DLD1 (cell line): ENCODE measurements around the gene HILPDA.
"Not testable (repeated sequence)": the region's sequence is repeated elsewhere in the genome, so short reads cannot be mapped to it uniquely, and the experiment has no call there.

Experiments used
- in situ Hi-C: cut with HindIII; loops from 2 replicates; pipeline ENCODE4 v1.10.0; 2017; ENCODE audit warnings: low sequenced_read_pairs

HILPDA gene

DNA sequence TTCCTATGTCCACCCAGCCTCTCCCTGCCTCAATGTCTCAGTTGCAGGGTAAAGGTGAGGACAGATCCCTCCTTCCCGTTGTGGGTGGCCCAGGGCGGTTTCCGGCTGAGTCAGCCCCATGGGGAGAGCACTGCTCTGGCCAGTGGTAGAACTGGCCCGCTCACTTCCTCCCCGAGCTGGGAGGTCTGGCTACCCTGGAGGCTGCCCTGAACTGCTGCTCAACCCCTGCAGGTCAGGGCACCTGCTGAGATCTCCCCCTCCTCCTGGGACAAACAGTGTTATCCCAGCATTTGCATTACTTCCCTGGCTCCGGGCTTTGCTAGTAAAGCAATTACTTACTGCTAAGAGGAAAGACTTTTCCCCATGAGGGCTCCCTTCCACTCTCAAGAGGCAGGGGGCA lies 24.5 kb upstream of the HILPDA start:
- in situ Hi-C loops = no loop called here

DNA sequence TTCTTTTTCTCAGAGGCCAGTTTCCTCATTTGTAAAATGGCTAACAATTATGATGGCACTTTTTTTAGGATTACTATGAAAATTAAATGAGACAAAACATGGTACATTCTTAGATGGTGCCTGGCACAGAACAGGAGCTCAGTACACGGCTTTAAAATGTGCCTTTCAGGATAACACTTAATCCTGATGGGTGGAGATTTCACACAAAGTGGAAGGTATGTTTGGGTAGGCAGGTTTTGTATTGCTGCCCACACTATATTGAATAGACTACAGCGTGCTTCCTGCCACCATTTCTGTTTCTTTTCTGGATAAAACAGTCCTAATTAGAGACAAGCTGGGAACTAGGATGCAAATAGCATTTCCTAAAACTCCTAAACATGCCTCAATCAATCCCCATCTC lies 23.9 kb upstream of the HILPDA start:
- in situ Hi-C loops = no loop called here

DNA sequence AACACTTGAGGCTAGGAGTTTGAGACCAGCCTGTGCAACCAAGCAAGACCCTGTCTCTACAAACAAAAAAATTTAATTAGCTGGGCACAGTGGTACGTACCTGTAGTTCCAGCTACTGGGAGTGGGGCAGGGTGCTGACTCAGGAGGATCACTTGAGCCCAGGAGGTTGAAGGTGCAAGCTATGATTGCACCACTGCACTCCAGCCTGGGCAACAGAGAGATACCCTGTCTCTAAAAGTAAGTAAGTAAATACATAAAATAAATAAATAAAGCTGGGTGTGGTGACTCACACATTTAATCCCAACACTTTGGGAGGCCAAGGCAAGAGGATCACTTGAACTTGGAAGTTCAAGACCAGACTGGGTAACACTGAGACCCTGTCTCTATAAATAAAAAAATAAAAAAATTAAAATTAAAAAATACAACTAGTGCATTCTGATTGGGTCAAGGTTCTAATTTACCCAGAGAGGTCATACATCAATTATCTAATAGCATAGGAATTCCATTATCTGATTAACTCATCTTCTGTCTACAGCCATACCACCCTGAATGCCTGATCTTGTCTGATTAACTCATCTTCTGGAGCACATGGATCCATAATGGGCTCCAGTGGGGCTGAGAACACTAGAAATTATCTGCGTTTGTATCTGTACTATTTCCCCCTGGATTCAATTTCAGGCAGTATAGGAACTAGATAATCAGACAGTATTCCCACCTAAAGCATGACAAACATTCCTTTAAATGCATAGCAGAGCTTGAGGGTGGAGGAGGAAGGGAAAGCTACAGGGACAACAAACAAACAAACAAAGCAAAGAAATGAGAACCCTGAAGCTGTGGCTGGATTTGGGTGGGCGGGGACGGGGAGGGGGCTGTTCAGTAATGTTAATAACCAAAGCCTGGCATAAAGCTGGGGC lies 21.0 kb upstream of the HILPDA start:
- in situ Hi-C loops = no loop called here

DNA sequence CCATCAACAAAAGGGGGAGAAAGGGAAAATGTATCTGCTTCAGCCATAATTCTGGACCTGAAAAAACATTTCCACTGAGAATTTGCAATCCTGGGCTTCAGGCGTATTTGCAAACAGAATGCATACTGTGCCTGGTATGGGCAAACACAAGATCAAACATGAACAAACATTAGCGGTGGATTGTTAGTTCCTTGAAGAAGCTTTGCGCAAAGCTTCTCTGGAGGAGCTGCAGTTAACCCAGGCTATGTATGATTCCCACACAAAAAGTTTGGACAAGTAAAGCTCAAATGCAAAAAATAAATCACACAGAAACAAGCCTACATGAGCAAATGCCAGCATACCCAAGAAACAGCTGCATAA lies 20.4 kb upstream of the HILPDA start:
- in situ Hi-C loops = no loop called here

DNA sequence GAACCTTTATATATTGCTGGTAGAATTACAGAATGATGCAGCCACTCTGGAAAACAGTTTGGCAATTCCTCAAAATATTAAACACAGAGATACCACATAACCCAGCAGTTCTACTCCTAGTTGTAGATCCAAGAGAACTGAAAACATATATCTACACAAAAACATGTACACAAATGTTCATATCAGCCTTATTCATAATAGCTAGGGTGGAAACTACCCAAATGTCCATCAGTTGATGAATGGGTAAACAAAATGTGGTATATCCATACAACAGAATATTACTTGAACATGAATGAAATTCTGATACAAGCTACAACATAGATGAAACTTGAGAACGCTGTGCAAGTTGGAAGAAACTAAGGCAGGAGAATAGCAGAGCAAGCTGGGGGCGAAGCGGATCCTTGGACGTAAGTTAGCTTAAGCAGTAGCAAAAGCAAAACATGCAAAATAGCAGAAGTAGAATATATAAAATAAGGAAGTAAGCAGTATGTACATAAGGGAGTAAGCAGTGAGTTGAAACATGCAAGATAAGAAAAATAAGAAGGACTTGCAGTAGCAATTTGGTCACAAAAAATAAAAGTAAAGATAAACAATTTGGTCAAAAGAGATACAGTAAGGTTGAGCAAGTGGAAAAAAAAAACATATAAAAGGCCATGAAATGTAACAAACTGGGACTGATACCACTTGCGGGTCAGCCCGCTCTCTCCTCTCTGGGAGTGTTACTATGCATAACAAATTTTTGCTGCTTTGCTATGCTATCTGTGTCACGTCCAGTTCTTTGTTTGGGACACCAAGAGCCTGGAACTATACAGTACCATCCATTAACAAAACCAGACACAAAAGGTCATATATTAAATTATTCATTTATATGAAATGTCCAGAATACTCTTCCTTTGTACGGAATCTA lies 18.0 kb upstream of the HILPDA start:
- in situ Hi-C loops = no loop called here

DNA sequence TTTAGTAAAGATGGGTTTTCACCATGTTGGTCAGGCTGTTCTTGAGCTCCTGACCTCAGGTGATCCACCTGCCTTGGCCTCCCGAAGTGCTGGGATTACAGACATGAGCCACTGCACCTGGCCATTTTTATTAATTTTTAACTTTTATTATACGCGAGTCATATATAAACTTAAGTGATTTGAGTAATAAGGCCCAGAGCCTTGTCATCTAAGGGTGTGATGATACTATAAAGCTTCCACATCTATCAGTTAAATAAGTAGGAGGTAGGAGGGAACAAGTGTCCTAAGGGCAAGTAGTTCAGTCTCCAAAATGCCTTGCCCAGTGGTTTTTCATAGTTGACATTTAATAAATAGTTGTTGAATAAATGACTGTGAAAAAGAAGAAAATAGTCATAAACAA lies 13.3 kb upstream of the HILPDA start:
- in situ Hi-C loops = no loop called here

DNA sequence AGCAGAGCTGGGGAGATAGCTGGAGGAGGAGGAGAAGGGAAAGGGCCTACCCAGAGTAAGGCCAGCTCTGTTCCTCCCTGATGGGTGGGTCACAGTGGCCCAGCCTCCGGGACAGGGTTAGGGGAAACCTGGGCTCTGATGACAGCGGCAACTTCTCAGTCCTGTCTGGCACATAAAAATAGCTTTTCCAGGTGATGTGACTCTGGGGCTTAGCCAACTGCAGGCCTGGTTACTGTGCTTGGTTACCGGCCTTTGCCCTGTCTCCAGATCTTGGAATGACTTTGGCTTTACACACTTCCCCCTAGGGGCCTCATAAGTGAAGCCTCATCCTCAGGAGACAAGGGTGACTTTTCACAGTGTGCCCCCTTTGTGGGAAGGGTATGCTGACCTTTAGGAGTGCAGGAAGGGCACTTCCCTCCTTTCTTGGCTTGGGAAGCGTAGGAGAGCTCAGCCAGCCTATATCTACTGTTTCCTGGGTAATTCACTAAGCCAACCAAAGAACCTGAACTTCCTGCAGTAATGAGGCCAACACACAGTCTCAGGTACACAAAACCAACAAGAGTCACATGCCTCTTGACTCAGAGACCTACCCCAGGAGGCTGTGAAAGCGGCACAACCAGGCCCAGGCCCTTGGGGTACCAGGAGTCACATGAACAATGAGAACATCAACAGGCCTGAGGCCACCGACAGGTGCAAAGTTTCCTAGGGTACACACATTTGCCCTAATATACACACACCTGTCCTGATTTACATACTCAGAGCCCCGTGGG lies 11.7 kb upstream of the HILPDA start:
- in situ Hi-C loops = no loop called here

DNA sequence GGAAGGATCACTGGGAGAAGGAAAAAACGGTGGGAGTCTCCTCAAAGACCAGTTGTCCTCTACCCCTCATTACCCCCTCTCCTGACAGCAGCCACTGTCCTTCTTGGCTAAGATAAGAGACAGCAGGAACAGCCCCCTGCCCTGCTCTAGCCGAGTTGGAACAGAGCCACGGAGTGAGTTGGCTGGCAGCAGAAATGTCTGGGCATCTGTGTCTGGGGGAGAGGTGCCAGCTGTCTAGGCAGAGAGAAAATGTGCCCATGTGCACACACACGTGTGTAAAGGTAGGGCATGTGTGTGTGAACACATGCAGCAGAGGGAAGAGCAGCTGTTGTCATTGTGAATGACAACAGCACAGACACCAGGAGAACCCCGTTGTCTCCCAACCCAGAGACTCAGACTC lies 9.4 kb upstream of the HILPDA start:
- in situ Hi-C loops = no loop called here

DNA sequence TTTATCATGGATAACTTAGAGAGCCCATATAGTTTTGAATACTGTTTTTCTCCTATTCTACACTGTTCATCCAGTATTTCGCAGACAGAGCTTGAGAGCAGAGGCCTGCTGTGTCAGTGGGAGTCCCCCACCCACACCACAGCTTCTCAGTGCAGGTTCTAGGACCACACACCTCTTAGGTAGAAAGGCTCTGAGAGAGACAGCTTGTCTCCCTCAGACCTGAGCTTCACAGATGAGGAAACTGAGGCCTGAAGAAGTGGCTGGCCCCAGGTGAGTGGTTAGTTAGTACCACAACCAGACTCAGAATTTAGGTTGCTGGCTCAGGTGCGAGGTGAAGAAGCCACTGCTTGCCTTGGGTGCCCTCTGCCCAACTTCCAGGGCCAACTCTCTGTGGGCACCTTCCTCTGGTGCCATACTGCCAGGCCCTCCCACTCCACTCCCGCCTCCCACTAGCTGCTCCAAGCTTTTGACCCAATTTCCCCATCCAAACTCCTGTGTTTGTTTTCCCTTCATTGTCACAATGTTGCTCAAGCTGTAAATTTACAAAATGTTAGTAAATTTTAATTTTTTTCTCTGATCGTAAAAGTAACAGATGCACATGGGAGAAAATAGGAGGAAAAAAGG lies 7.6 kb upstream of the HILPDA start:
- in situ Hi-C loops = no loop called here

DNA sequence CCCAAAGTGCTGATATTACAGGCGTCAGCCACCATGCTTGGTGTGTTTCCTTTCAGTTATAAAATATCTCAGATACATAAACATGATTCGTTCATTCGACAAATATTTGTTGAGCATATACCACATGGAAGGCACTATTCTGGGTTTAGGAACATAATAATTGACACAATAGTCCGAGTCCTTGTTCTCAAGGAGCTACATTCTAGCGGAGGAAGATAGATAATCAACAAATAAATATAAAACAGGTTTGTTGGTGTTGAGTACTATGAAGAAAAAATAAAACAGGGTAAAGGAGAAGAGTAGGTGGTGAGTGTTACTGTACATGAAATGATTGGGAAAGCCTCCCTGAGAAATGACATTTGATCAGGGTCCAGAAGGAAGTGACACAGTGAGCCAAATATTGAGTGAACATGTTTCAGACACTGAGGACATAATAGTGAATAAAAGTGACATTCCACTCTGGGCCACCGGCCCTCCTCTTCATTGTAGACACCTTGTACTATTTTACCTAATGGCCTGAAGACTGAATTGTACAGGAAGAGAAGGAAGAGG lies 6.9 kb upstream of the HILPDA start:
- in situ Hi-C loops = no loop called here

DNA sequence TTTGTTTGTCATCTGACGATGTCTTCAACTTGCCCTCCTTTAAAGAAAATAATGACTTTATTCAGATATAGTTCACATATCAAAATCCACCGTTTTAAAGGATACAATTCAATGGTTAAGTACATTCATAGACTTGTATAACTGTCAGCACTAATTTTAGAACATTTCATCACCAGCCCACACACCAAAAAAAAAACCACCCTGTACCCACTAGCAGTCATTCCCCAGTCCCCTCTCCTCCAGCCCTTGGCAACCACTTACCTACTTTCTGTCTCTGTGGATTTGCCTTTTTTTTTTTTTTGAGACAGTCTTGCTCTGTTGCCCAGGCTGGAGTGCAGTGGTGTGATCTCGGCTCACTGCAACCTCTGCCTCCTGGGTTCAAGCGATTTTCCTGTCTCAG lies 5.3 kb upstream of the HILPDA start:
- in situ Hi-C loops = no loop called here

DNA sequence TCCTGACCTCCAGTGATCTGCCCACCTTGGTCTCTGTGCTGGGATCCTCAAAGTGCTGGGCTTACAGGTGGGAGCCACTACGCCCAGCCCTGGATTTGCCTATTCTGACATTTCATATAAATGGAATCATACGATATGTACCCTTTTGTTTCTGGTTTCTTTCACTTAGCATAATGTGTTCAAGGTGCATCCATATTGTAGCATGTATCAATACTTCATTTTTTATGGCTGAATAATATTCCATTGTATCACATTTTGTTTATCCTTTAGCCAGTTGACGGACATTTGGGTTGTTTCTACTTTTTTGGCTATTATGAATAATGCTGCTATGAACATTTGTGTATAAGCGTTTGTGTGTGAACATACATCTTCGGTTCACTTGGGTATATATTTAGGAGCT lies 4.8 kb upstream of the HILPDA start:
- in situ Hi-C loops = no loop called here

DNA sequence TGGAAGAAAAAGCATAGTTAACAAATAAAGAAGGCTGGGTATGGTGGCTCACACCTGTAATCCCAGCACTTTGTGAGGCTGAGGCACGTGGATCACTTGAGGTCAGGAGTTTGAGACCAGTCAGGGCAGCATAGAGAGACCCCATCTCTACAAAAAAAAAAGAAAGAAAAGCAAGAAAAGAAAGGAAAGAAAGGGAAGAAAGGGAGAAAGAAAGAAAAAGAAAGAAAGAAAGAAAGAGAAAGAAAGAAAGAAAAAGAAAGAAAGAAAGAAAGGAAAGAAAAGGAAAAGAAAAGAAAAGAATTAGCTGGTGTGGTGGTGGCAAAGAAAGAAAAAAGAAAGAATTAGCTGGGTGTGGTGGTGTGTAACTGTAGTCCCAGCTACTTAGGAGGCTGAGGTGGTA lies 3.1 kb upstream of the HILPDA start:
- in situ Hi-C loops = no loop called here

DNA sequence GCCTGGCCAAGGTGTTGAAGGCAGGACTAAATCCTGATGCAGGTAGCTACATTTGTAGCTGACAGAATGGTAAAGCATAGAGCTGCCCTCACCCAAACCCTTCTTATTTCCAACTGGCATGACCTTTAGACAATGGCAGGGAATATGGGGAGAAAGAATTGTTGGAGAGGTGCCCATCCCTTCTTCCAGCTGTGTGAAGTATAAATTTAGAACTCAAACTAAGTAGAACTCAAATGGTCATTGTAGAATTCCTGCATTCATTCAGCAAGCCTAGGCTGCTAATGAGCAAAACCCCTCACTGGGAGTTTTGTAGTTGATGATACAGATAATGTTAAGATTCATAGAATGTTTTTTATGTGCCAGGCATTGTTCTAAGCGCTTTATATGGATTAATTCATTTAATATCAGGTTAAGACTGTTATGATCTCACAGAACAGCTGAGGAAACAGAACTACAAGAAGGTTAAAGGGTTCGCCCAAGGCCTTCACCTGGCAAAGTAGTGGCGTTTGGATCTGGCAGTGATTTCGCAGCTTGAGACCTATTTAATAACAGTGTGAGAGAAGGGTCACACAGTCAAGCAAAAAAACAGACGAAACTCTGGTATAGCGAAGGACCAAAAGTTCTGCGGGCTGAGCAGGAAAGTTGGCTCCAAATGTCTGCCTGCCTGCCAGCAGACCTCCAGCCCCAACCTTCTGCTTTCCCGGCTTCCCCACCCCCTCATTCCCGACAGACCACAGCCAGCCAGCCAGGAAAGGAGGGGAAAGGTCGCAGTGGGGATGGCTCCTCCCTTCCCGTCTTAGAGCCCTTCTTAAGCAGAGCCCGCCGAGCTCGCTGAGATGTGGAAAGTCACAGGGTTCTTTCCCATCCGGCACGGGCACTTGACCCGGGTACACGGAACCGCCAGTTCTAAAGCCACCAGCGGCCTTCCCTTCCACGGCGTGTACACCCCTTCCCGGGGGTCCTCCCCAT lies 1.6 kb upstream of the HILPDA start:
- in situ Hi-C loops = no loop called here

DNA sequence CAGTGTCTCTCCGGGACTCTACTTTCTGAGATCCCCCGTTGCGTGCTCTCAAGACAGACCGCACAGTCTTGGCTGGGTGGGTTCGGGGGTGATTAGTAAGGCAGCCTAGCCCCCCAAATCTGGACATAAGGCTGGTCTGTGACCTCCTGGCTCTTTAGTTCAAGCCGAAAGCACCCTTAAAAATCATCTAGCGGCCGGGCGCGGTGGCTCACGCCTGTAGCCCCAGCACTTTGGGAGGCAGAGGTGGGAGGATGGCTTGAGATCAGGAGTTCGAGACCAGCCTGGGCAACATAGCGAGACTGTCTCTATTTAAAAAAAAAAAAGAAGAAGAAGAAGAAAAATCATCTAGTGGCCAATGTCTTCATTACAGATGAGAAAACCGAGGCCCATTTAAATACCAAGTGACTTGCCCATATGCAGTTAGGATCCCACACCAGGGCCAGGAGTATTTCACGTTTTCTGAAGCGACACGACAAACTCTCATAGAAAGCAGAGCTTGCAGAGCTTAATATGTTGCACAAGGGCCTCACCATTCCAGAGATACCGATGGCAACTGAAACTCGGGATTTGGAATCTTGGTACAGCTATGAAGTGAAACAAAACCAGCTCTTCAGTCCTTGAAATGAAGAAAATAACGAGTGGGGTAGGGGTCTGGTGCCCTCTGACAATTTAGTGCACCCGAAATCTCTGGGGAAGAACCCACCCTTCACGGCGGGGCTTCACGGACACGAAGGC lies 703 bp upstream of the HILPDA start:
- in situ Hi-C loops = no loop called here

DNA sequence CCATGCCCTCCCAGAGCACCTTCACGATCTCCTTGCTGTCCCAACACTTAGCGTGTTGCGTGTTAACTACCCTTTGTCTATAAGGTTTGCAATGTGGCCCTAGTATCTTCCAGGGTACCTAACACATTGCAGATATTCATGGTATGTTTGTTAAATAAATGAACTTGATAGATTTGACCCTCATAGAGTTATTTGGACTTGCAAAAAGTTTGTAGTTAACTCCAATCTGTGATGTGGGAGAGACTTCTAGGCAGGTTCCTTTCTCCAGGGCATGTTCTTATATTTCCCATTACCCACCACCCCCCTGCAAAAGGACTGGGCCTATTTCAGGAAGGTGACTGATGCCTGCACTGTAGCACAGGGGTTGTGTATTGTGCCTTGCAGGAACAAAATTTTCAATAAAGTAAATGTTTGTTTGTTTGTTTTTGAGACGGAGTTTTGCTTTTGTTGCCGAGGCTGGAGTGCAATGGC lies 612 bp downstream of the HILPDA start:
- in situ Hi-C loops = no loop called here

DNA sequence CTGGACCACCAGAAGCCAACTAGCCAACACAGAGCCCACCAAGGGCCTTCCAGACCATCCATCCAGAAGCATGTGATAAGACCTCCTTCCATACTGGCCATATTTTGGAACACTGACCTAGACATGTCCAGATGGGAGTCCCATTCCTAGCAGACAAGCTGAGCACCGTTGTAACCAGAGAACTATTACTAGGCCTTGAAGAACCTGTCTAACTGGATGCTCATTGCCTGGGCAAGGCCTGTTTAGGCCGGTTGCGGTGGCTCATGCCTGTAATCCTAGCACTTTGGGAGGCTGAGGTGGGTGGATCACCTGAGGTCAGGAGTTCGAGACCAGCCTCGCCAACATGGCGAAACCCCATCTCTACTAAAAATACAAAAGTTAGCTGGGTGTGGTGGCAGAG lies 1.7 kb downstream of the HILPDA start:
- in situ Hi-C loops = not testable (repeated sequence)

DNA sequence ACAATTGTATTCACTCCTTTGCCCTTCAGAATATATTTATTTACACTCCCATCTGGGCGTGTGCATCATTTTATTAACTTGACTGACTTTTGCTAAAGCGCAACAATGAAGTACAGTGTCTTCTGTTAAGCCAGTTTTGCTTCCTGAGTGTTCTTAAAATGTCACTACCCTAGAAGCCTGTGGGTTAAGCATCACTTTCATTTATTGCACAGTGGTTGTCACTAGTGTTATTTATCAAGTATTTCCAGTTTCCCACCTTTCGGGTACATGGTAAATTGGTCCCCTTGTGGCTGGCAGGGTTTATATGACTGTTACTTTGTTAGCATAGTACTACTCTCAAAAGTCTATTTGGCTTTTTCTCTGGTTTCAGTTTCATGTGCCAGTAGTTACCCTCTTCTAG lies 3.3 kb downstream of the HILPDA start:
- in situ Hi-C loops = no loop called here
